RCC 7860 (cell line): ENCODE results near the gene IRF5.

Experiments
- DNase-seq: peaks from one replicate; pipeline ENCODE4 v3.0.0-alpha.2; 2015; ENCODE audit warnings: low spot score
- FAIRE-seq: peaks from 2 replicates; lab custom pipeline; 2012; peaks lifted over from hg19 to GRCh38; lab: Jason Lieb, UNC

Gene IRF5

DNA sequence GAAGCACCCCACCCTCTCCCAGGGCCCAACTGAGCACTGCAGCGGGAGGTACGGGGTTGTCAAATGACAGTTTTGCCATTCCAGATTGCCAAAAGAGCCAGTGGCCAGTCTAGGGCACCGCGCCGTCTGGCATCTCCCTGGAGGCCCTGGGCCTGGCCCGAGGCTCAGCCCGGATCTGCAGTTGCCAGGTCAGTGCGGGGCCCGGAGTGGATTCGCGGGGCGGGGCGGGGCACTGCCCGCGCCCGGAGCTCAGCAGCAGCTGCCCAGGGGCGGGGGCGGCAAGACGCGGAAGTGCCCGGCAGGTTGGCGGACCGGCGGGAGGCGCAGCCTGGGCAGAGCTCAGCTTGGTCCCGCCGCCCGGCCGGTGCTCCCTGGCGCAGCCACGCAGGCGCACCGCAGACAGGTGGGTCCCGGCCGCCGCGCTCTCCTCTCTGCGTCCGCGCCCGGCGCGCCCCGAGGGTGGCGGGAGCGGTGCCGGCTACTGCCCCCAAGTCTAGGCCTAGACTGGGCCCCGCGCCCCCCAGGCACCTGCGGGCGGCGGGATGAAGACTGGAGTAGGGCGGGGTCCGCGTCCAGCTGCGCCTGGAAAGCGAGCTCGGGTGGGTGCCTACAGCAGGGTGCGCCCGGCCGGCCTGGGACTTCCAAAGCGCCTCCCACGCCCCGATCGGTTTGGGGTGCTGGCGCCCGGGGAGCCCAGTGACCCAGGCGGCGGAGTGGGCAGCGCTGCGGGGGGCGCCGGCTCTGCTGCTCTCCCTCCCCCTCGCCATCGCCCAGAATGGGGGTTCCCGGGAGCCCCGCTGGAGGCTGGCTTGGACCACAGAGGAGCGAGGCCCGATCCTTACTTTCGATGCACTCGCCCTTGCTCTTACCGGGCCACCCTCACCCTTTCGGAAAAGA lies at the start of gene IRF5:
Gene IRF5 (plus strand): TSS at position 281 of the 897 bp plus-strand sequence. CDS start 4,155 bp downstream, outside the sequence.
- DNase-seq (peak; percentile 53), FAIRE-seq (no peak)

DNA sequence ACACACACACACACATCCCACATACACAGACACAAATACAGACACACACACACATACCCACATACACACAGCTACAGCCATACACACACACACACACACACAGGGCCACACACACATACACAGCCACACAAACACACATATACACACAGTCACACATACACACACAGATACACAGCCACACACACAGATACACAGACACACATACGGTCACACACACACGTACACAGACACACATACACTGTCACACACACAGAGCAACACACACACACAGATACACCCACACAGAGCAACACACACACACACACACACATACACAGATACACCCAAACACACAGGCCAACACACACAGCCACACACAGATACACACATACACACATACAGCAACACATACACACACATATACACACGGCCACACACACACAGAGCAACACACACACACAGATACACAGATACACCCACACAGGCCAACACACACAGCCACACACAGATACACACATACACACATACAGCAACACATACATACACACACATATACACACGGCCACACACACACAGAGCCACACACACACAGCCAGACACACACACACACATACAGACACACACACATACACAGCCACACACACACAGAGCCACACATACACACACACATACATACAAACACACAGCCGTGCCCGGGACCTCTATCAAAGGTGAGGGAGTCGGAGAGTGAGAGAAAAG lies 49.5 kb upstream of the IRF5 start:
- FAIRE-seq (no peak), DNase-seq (no peak)

- FAIRE-seq, result no peak
- no peak for DNase-seq
Observed at GRCh38 chr7:128888756-128889095, 49.0 kb upstream of the IRF5 start.

DNA sequence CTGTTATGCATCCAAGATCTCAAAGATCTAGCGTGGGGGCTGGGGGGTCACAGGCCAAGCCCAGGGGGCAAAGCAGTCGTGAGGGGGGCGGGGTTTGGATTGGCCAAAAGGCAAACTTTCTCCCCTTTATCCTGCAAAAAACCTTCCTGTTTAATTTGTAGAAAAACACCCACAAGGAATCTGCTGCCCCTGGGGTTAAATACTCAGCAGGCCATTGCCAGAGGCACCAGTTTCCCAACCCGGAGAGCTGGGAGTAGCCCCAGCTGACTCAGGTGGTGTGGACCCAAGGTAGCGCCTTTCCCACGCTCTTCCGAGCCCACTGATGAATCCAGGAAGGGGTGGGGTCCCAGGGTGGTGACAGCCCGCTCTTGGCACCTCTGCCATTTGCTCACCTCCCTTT lies 48.6 kb upstream of the IRF5 start:
- DNase-seq (no peak), FAIRE-seq (no peak)

DNA sequence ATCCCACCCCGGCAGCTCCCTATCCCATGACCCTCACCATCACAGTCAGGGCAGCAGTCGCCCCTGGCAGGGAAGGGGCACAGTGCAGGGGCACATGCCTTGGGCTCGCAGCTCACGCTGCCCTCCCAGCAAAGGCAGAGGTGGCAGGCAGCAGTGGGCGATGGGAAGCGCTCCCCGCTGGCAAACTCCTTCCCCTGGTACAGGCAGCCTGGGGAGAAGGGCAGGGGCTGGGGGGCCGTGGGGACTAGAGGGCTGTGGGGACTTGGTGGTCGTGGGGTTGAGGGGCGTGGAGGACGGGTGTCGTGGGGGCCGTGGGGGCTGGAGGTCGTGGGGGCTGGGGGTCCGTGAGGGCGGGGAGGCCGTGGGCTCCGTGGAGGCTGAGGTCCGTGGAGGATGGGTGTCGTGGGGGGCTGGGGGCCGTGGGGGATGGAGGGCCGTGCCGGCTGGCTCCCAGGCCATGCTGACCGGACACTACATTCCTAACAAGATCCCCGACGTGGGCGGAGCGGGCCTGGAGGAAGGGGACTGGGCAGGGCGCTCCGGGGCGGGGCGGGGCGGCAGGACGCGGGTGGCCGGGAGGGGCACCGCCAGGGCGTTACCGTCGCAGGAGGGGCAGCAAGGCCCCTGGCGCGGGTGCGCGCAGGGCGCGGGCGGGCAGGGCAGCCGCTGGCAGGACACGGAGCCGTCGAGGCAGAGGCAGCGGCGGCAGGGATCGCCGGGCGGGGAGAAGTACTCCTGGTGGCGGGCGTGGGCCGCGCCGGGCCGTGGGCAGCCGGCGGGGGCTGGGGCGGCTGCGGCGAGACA lies 47.2 kb upstream of the IRF5 start:
- no peak for FAIRE-seq
- no peak for DNase-seq

GRCh38 chr7:128891110-128891941 lies 46.4 kb upstream of the IRF5 start:
- FAIRE-seq (no peak), DNase-seq (no peak)

- FAIRE-seq (no peak), DNase-seq (no peak)
Observed at GRCh38 chr7:128891942-128892269, 45.8 kb upstream of the IRF5 start.

DNA sequence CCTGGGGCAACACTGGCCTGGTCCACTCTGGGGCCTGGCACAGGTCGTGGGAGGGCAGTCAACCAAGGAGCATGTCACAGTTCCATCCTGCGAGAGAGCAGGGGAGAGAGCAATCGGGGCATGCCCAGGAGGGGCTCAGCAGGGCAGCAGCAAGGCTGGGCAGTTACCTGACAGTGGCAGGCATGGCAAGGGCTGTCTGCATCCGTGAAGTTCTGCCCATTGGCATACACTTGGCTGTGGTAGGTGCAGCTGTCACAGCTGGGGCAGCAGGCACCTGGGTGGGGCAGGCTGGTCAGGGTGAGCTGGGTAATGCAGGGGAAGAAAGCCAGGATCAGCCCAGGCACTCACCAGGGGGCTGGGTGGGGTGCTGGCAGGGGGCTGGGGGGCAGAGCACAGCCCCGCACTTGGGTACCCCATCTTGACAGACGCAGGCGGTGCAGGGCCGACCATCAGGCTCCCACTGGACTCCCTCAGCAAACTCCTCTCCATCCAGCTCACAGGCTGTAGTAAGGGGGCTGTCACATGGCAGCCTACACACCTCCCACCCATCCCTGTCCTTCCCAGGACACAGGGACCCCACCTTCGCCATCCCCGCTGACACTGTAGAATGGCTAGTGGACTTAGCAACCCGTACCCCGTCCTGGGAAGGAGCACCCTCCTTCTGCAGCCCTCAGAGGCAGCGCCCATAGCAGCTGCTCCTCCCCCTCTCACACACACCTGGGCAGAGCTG lies 45.0 kb upstream of the IRF5 start:
- no peak for DNase-seq

GRCh38 chr7:128893251-128894100 lies 44.3 kb upstream of the IRF5 start:
- DNase-seq (no peak), FAIRE-seq (no peak)

More for the DNA sequence above, 45.0 kb upstream of the IRF5 start:
- no peak for FAIRE-seq

GRCh38 chr7:128894101-128894440 lies 43.7 kb upstream of the IRF5 start:
- FAIRE-seq (no peak), DNase-seq (no peak)

GRCh38 chr7:128895320-128895719 lies 42.4 kb upstream of the IRF5 start:
- FAIRE-seq (no peak), DNase-seq (no peak)

DNA sequence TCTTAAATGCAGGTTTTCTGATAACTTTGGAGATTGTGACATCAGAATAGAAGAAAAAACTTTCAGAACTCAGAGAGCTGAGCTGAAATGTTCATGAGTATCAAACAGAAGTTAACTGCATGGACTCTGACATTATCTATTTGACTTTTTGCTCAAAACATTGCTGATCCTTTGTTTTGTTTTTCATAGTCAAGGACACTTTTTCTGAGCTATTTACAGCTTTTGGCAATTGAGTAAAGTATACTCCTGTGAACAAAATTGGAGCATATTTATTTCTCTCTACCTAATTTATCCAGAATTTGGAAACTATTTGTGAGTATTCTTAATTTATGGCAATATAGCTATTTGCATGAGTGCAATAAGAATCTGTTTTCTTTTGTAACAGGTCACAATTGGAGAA lies 38.3 kb upstream of the IRF5 start:
- DNase-seq (no peak), FAIRE-seq (no peak)

- DNase-seq, result no peak
Observed at GRCh38 chr7:128900237-128900636, 37.5 kb upstream of the IRF5 start.

GRCh38 chr7:128902761-128903585 lies 34.8 kb upstream of the IRF5 start:
- FAIRE-seq, result peak; percentile 65
- DNase-seq, result peak; percentile 46

More at GRCh38 chr7:128900237-128900636, 37.5 kb upstream of the IRF5 start:
- FAIRE-seq, result no peak

DNA sequence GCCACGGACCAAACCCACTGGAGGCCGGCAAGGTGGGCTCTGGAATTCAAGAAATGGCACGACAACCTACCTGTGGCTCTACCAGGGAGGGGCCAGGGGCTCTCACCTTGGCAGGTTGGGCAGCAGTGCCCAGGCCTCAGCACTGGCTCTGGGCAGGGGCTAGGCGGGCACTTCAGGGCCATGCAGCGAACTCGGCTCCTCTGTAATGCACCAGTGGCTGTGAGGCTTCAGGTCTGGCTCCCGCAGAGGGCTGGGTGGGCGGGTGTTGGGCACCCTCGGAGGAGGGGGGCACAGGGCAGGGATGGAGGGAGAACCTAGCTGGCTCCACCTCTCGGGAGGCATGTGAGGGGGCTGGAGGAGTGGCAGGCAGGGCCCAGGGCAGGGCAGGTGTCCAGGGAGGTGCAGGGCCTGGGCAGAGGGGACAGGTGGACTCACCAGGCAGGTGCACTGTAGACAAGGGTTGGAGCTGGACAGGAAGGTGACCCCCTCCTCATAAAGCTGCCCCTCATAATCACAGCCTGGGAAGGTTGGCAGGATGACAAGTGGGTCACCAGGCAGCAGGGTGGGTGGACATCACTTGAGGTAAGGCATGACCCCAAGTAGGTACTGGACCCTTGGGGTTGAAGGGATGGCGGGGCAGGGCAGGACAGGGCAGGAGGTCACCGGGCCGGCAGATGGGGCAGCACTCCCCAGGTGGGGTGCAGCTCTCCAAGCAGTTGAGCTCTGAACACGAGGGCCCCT lies 33.9 kb upstream of the IRF5 start:
- DNase-seq (no peak), FAIRE-seq (no peak)

GRCh38 chr7:128904381-128905197 lies 33.1 kb upstream of the IRF5 start:
- FAIRE-seq, result peak; percentile 36
- DNase-seq, result peak; percentile 43
